Measurements from ENCODE around the gene ALPL.

The ALPL gene

DNA sequence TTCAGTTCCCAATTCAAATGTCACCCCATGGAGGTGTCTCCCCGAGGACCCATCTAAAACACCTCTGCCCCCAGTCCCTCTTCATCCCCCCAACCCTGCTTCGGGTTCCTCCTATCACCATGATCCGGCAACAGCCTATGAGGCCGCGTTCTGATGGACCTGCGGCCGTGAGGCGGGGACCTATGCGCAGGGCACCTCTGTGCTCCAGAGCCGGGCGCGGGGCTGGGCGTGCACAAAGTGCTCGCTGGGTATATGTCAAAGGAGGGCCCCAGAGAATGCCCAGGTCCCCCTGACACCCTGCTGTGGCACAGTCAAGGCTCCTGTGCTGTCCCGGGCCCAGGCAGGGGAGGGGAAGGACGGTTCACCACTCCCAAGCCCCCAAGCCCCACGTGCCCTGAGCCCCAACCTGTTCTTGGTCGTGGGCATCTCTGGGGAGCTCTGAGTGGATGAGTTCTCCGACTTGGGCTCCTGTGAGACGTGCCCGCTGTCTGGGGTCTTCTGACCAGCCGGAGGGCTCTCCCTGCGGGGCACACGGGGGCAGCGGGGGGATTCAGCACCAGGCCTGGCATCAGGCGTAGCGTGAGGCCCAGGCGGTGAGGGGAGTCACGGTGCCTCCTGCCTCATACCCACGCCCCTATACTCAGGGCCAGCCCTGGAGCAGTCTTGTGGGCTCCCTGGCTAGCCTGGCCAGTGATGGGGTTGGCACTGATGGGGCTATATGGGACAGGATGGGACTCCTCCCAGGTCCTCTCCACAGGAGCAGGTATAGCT, 92.2 kb downstream of the ALPL start:
- no peaks in the 10 kb centered on the region for H4K20me1 ChIP-seq (ENCODE audit: low read depth, low read length)
- no peaks in the 10 kb centered on the region for H3K36me3 ChIP-seq (ENCODE audit: low read length)
- H3K27ac ChIP-seq (ENCODE audit: low read depth, low read length), result no peak overlapping the region
- no peak overlapping the region for H2AFZ ChIP-seq (ENCODE audit: low read depth, low read length, severe bottlenecking)
- H3K79me2 ChIP-seq (ENCODE audit: insufficient read depth, low read length), result no peaks in the 10 kb centered on the region
- no peak overlapping the region for H3K4me3 ChIP-seq (ENCODE audit: insufficient read depth, low read length, poor library complexity, severe bottlenecking)
- no peak overlapping the region for H3K4me2 ChIP-seq (ENCODE audit: low read depth, low read length, poor library complexity, severe bottlenecking)
- no peak for TF ChIP-seq EZH2phosphoT487 (conservative IDR thresholded peaks at IDR 0.05; ENCODE audit: low read length)
- TF ChIP-seq, protein P1, sequence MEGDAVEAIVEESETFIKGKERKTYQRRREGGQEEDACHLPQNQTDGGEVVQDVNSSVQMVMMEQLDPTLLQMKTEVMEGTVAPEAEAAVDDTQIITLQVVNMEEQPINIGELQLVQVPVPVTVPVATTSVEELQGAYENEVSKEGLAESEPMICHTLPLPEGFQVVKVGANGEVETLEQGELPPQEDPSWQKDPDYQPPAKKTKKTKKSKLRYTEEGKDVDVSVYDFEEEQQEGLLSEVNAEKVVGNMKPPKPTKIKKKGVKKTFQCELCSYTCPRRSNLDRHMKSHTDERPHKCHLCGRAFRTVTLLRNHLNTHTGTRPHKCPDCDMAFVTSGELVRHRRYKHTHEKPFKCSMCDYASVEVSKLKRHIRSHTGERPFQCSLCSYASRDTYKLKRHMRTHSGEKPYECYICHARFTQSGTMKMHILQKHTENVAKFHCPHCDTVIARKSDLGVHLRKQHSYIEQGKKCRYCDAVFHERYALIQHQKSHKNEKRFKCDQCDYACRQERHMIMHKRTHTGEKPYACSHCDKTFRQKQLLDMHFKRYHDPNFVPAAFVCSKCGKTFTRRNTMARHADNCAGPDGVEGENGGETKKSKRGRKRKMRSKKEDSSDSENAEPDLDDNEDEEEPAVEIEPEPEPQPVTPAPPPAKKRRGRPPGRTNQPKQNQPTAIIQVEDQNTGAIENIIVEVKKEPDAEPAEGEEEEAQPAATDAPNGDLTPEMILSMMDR (IDR thresholded peaks at IDR 0.05; ENCODE audit: insufficient read depth, low read length, poor library complexity, severe bottlenecking), result no peak
- no peaks in the 10 kb centered on the region for H3K9me2 ChIP-seq (replicated peaks; ENCODE audit: insufficient read depth, low read length)
- H3F3A ChIP-seq (ENCODE audit: insufficient read depth), result no peaks in the 10 kb centered on the region
- H3K27me3 ChIP-seq (ENCODE audit: low read length), result no peaks in the 10 kb centered on the region
- no peaks in the 10 kb centered on the region for H3K9me3 ChIP-seq (ENCODE audit: insufficient read depth, low read length)
- H3K9ac ChIP-seq (ENCODE audit: low read length), result no peak overlapping the region

DNA sequence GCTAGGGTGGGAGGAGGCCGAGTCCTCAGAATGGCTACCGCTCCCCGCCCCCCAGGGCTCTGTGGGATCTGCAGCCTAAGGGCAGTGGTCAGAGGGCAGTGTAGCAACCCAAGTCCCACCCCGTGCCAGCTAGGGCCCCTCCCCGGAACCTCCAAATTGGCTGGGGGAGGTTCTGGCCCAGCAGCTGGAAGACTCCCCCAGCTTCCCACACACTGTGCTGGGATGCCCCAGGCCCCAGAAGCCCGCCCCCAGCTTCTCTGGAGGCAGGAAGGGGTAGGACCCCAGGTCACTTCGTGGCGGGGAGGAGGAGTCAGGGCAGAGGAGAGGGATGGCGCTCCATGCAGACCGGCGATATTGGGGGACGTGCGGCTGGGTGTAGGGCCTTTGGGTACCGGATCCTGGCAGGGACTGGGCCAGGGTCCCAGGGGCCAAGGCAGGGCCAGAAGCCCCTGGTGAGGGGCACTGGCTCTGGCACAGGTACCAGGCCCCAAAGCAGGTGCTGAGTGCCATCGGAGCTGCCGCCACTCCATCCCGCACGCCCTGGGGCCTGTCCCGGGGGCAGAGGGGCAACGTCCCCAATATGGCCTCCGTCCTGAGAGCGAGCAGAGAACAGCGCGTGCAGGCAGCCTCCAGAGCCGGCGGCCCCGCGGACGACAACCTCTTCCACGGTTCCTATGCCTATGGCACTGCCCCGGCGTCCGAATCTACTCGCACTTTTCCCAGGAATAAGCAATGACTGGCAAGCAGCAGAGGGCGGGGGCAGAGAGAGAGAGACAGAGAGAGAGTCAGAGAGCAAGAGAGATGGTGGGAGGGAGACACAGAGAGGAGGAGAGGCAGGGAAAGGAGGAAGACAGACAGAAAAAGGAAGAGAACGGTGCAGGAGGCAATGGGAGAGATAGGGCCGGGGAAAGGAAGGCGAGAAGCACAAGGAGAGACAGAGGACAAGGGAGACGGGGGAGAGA, 94.2 kb downstream of the ALPL start:
- no peaks in the 10 kb centered on the region for H3K9me3 ChIP-seq (ENCODE audit: insufficient read depth, low read length)
- no peaks in the 10 kb centered on the region for H3K27me3 ChIP-seq (ENCODE audit: low read length)
- H3K9me2 ChIP-seq (replicated peaks; ENCODE audit: insufficient read depth, low read length), result no peaks in the 10 kb centered on the region
- no peaks in the 10 kb centered on the region for H3K36me3 ChIP-seq (ENCODE audit: low read length)
- H3F3A ChIP-seq (ENCODE audit: insufficient read depth), result no peaks in the 10 kb centered on the region
- no peak overlapping the region for H2AFZ ChIP-seq (ENCODE audit: low read depth, low read length, severe bottlenecking)
- H3K4me3 ChIP-seq (ENCODE audit: insufficient read depth, low read length, poor library complexity, severe bottlenecking), result no peak overlapping the region
- H4K20me1 ChIP-seq (ENCODE audit: low read depth, low read length), result no peaks in the 10 kb centered on the region
- no peak overlapping the region for H3K4me2 ChIP-seq (ENCODE audit: low read depth, low read length, poor library complexity, severe bottlenecking)
- H3K9ac ChIP-seq (ENCODE audit: low read length), result no peak overlapping the region
- TF ChIP-seq, protein P1 (IDR thresholded peaks at IDR 0.05; ENCODE audit: insufficient read depth, low read length, poor library complexity, severe bottlenecking), result no peak
- TF ChIP-seq EZH2phosphoT487 (conservative IDR thresholded peaks at IDR 0.05; ENCODE audit: low read length), result no peak
- no peaks in the 10 kb centered on the region for H3K79me2 ChIP-seq (ENCODE audit: insufficient read depth, low read length)
- no peak overlapping the region for H3K27ac ChIP-seq (ENCODE audit: low read depth, low read length)

DNA sequence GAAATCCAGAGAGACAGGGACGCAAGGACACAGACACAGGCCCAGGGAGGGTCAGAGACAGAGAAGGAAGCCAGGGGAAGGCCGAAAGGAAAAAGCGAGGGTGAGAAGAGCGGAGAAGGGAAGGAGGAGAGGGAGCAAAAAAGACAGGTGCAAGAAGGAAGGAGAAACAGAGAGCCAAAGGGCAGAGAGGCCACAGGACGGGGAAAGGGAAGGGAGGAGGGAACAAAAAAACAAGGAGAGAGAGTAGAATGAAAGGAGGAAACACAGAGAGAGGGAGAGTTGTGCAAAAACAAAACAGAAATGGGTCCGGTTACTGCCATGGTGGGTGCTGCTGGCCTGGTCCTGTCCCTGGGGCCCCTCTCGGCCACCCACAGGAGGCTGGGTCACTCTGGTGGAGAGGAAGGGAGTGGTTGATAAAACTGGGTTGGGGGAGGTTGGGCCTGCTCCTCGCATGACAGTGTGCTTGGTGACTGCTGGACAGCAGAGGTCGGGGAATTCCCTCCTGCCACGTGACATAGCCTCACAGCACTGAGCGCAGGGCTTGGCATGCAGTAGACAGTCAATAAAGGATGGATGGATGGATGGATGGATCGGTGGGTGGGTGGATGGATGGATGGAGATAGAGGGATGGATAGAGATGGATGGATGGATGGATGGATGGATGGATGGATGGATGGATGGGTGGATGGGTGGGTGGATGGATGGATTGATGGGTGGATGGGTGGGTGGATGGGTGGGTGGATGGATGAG, 95.2 kb downstream of the ALPL start:
- H3K79me2 ChIP-seq (ENCODE audit: insufficient read depth, low read length), result no peaks in the 10 kb centered on the region
- TF ChIP-seq, protein P1 (IDR thresholded peaks at IDR 0.05; ENCODE audit: insufficient read depth, low read length, poor library complexity, severe bottlenecking), result no peak
- TF ChIP-seq EZH2phosphoT487 (conservative IDR thresholded peaks at IDR 0.05; ENCODE audit: low read length), result no peak
- H3K36me3 ChIP-seq (ENCODE audit: low read length), result no peaks in the 10 kb centered on the region
- H3K9ac ChIP-seq (ENCODE audit: low read length), result no peak overlapping the region
- H3K9me2 ChIP-seq (replicated peaks; ENCODE audit: insufficient read depth, low read length), result no peaks in the 10 kb centered on the region
- no peaks in the 10 kb centered on the region for H3F3A ChIP-seq (ENCODE audit: insufficient read depth)
- no peak overlapping the region for H3K27ac ChIP-seq (ENCODE audit: low read depth, low read length)
- no peaks in the 10 kb centered on the region for H4K20me1 ChIP-seq (ENCODE audit: low read depth, low read length)
- H3K9me3 ChIP-seq (ENCODE audit: insufficient read depth, low read length), result no peaks in the 10 kb centered on the region
- H3K4me2 ChIP-seq (ENCODE audit: low read depth, low read length, poor library complexity, severe bottlenecking), result no peak overlapping the region
- H3K27me3 ChIP-seq (ENCODE audit: low read length), result no peaks in the 10 kb centered on the region
- no peak overlapping the region for H2AFZ ChIP-seq (ENCODE audit: low read depth, low read length, severe bottlenecking)
- H3K4me3 ChIP-seq (ENCODE audit: insufficient read depth, low read length, poor library complexity, severe bottlenecking), result no peak overlapping the region
